Measurements from ENCODE around the gene TRIM65. TPM values are rescaled to one million over a fixed set of nuclear protein-coding genes. Genes with fewer than 3 reads are reported as not detected.
A peak's percentile ranks its signal among the peaks of the same experiment; 100 is the strongest.

The TRIM65 gene
- total and polyA plus RNA-seq, 2 of the 4 experiments (the other 2 are of a cell fraction), result 7.9 to 10.6 TPM

- no peak for DNase-seq
- Histone ChIP-seq H3K9ac (ENCODE audit: low read depth, low read length) (no peak overlapping the region), H3K79me1 (ENCODE audit: low read depth in 1 of 2, low read length in 2 of 2) (peaks cover 11 to 41% of the 10 kb centered on the region in 2 experiments), H3K14ac (replicated peaks; ENCODE audit: low read depth, low read length) (no peak overlapping the region), H3K9me1 (ENCODE audit: insufficient read depth, low read length) (peaks cover 10% of the 10 kb centered on the region; the same call in 1 of the 2 replicates), H3K18ac (ENCODE audit: low read depth, low read length) (no peak overlapping the region), H3K9me3 (ENCODE audit: control insufficient read depth, insufficient read depth, low read length) (no peaks in the 10 kb centered on the region), H3K4me3 (ENCODE audit: insufficient read depth, low read depth, low read length) (no peak overlapping the region), H4K8ac (ENCODE audit: low read depth in 2 of 2, low read length in 2 of 2) (no peak overlapping the region), H2AK5ac (ENCODE audit: low read depth, low read length) (0 out of 2 replicates have a peak overlapping the region, but pooled peaks have one; percentile 43), H4K5ac (ENCODE audit: low read depth, low read length) (no peak overlapping the region), H3K23ac (ENCODE audit: low read depth, low read length) (no peak overlapping the region), H2AFZ (replicated peaks; ENCODE audit: low read length, poor library complexity) (no peak overlapping the region), H4K91ac (ENCODE audit: insufficient read depth, low read depth, low read length) (no peak overlapping the region), H2BK15ac (ENCODE audit: low read depth, low read length) (no peak overlapping the region), H2AK9ac (replicated peaks; ENCODE audit: low read depth, low read length, poor library complexity) (no peak overlapping the region), H2BK5ac (ENCODE audit: low read depth, low read length, poor library complexity, severe bottlenecking) (no peak overlapping the region), H2BK120ac (ENCODE audit: low read depth, low read length) (no peak overlapping the region), H3K4me2 (ENCODE audit: low read depth, low read length) (no peak overlapping the region), H2BK20ac (ENCODE audit: low read depth, low read length) (no peak overlapping the region), H4K20me1 (ENCODE audit: insufficient read depth, low read length) (no peaks in the 10 kb centered on the region), H3K27ac (ENCODE audit: insufficient read depth, low read length) (no peak overlapping the region), H3K4me1 (ENCODE audit: control insufficient read depth, insufficient read depth, low read length) (peaks cover 7% of the 10 kb centered on the region; the same call in 1 of the 2 replicates), H3K4ac (ENCODE audit: low read depth, low read length) (no peak overlapping the region), H3K36me3 (ENCODE audit: control insufficient read depth, insufficient read depth, low read length) (peaks cover 30% of the 10 kb centered on the region), H3K56ac (ENCODE audit: extremely low read depth, insufficient read depth, low read length) (no peak overlapping the region), H3K27me3 (ENCODE audit: control insufficient read depth, insufficient read depth, low read length) (no peaks in the 10 kb centered on the region)
- WGBS, 2 experiments (ENCODE audit: extremely low coverage in 2 of 2, insufficient read length in 1 of 2), result no CpG with 5 or more reads among the region's 8 CpGs
- BruUV-seq (replicated peaks), result no TSS peak
- CTCF ChIA-PET, result no interaction called here
- TF ChIP-seq RFX5 (IDR thresholded peaks at IDR 0.05; ENCODE audit: low read depth, low read length) (no peak), MXI1 (IDR thresholded peaks at IDR 0.05; ENCODE audit: borderline replicate concordance, low read depth, low read length) (no peak), FOS (IDR thresholded peaks at IDR 0.05; ENCODE audit: low read depth, low read length) (no peak), ELK1 (IDR thresholded peaks at IDR 0.05; ENCODE audit: borderline replicate concordance, low read depth, low read length) (no peak), CEBPB (IDR thresholded peaks at IDR 0.05; ENCODE audit: low read depth, low read length) (no peak), SMC3 (IDR thresholded peaks at IDR 0.05; ENCODE audit: low read depth, low read length) (no peak), RAD21 (IDR thresholded peaks at IDR 0.05; ENCODE audit: low read length) (no peak), POLR2A (IDR thresholded peaks at IDR 0.05; ENCODE audit: low read depth, low read length) (no peak), NFE2L2 (IDR thresholded peaks at IDR 0.05; ENCODE audit: low read depth, low read length) (no peak), MAFK (IDR thresholded peaks at IDR 0.05; ENCODE audit: low read depth, low read length) (no peak), BHLHE40 (IDR thresholded peaks at IDR 0.05; ENCODE audit: low read depth, low read length) (no peak), CHD1 (IDR thresholded peaks at IDR 0.05; ENCODE audit: low read depth, low read length) (no peak), RCOR1 (IDR thresholded peaks at IDR 0.05; ENCODE audit: insufficient replicate concordance, low read length) (no peak)
- TF ChIP-seq, protein P1, sequence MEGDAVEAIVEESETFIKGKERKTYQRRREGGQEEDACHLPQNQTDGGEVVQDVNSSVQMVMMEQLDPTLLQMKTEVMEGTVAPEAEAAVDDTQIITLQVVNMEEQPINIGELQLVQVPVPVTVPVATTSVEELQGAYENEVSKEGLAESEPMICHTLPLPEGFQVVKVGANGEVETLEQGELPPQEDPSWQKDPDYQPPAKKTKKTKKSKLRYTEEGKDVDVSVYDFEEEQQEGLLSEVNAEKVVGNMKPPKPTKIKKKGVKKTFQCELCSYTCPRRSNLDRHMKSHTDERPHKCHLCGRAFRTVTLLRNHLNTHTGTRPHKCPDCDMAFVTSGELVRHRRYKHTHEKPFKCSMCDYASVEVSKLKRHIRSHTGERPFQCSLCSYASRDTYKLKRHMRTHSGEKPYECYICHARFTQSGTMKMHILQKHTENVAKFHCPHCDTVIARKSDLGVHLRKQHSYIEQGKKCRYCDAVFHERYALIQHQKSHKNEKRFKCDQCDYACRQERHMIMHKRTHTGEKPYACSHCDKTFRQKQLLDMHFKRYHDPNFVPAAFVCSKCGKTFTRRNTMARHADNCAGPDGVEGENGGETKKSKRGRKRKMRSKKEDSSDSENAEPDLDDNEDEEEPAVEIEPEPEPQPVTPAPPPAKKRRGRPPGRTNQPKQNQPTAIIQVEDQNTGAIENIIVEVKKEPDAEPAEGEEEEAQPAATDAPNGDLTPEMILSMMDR (conservative IDR thresholded peaks at IDR 0.05; ENCODE audit: low read depth, low read length), result no peak
- TF ChIP-seq, protein P2, sequence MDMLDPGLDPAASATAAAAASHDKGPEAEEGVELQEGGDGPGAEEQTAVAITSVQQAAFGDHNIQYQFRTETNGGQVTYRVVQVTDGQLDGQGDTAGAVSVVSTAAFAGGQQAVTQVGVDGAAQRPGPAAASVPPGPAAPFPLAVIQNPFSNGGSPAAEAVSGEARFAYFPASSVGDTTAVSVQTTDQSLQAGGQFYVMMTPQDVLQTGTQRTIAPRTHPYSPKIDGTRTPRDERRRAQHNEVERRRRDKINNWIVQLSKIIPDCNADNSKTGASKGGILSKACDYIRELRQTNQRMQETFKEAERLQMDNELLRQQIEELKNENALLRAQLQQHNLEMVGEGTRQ (IDR thresholded peaks at IDR 0.05; ENCODE audit: low read depth, low read length), result no peak
- in situ Hi-C loops (cut with MboI; ENCODE audit: low sequenced_read_pairs), result no loop called here
- dilution Hi-C loops (cut with HindIII; ENCODE audit: low sequenced_read_pairs, unreplicated experiment), result no loop called here
- intact Hi-C loops (cut with micrococcal nuclease), result no loop called here
- POLR2A ChIA-PET (ENCODE audit: unreplicated experiment), result no interaction called here
- no peak for ATAC-seq (ENCODE audit: low read depth)
Observed at GRCh38 chr17:75898065-75898464, 1.3 kb upstream of the TRIM65 start.

Data from IMR-90 (cell line).